ENCODE data around the gene CCR2.

- no peak for TF ChIP-seq POLR2A (IDR thresholded peaks at IDR 0.05; ENCODE audit: low read length)
- no peak for TF ChIP-seq GATA1 (IDR thresholded peaks at IDR 0.05; ENCODE audit: low read depth, low read length)
Measured at GRCh38 chr3:46407970-46408369, 54.1 kb downstream of the CCR2 start.
